Gastrocnemius medialis (tissue), 4 donors: Measurements from ENCODE around the gene ACP1. TPM values are rescaled to one million over a fixed set of nuclear protein-coding genes. Genes with fewer than 3 reads are reported as not detected.

Source experiments
- ATAC-seq, 2 donors: fragments of 150-250 bp; one replicate each; pipeline ENCODE4 v1.9.1; 2016
- DNase-seq, 2 donors: peaks; one replicate each; pipeline ENCODE4 v3.0.0-alpha.2; 2019
- H3K27ac ChIP-seq, 4 donors: fragments of 200-600 bp; sonication (generic); 1 replicate in 1 of 4; 2 replicates in 3 of 4; pipeline ENCODE4 v1.5.1; 2016 to 2018; ENCODE audit warnings: mild to moderate bottlenecking in 2 of 4, moderate library complexity in 1 of 4
- H3K27me3 ChIP-seq, 3 donors: fragments of 200-600 bp; sonication (generic) in 2 of 3; 1 replicate in 1 of 3; 2 replicates in 2 of 3; pipeline versions ENCODE4 v1.5.1 to v1.6.0; 2016 to 2019; ENCODE audit warnings: mild to moderate bottlenecking in 1 of 3, moderate library complexity in 1 of 3
- H3K36me3 ChIP-seq, 2 donors: fragments of 200-600 bp; sonication (generic) in 1 of 2; one replicate each; pipeline ENCODE4 v1.5.1; 2017 to 2018
- H3K4me1 ChIP-seq, 2 donors: fragments of 200-600 bp; sonication (generic) in 1 of 2; one replicate each; pipeline ENCODE4 v1.5.1; 2016 to 2017; ENCODE audit warnings: mild to moderate bottlenecking in 2 of 2
- H3K4me3 ChIP-seq, 4 donors: fragments of 200-600 bp; sonication (generic) in 3 of 4; 1 replicate in 1 of 4; 2 replicates in 3 of 4; pipeline ENCODE4 v1.5.1; 2016 to 2019; ENCODE audit warnings: mild to moderate bottlenecking in 2 of 4
- H3K9me3 ChIP-seq, 3 donors: fragments of 200-600 bp; sonication (generic) in 2 of 3; 1 replicate in 1 of 3; 2 replicates in 2 of 3; pipeline ENCODE4 v1.5.1; 2016 to 2019
- CTCF ChIP-seq, 5 experiments: fragments of 450-650 bp in 3 of 5; fragments of 200-600 bp in 2 of 5; sonication (generic) in 2 of 5; IDR thresholded peaks in 4 of 5; conservative IDR thresholded peaks in 1 of 5; 1 replicate in 4 of 5; 2 replicates in 1 of 5; pipeline ENCODE4 v1.5.1; 2016 to 2019; ENCODE audit warnings: antibody characterized with exemption in 5 of 5, mild to moderate bottlenecking in 3 of 5, moderate library complexity in 3 of 5
- POLR2A ChIP-seq, 2 donors: fragments of 450-650 bp; IDR thresholded peaks; one replicate each; pipeline ENCODE4 v1.6.1; 2017; ENCODE audit warnings: antibody characterized with exemption in 2 of 2, mild to moderate bottlenecking in 2 of 2, moderate library complexity in 2 of 2
- in situ Hi-C, 4 donors: fragments of 200-750 bp; cut with MboI; loops; one replicate each; pipeline versions ENCODE4 v1.15.0 to v1.8.0; 2017; ENCODE audit warnings: low sequenced_read_pairs in 4 of 4
- intact Hi-C: fragments of 100-400 bp; cut with DNase I; formaldehyde crosslinking; loops from one replicate; pipeline ENCODE4 v1.15.1; 2023; ENCODE audit warnings: low total_unique reads
- total RNA-seq, 4 donors: library from RNA; depleted of rRNA; stranded (reverse); fragments of >200 nt; gene quantifications; one replicate each; pipeline versions ENCODE4 v1.1.0 to v1.2.3, GENCODE V29; 2016

ACP1 gene
- total RNA-seq, 4 donors from 2014 or later = 69.7 to 91.3 (median 81.9) TPM

- no peaks in the 10 kb centered on the region for H3K9me3 ChIP-seq
- no peaks in the 10 kb centered on the region for H3K27me3 ChIP-seq
- intact Hi-C loops = no loop called here
- ATAC-seq (no peak), DNase-seq (no peak)
- H3K4me1 ChIP-seq = no peaks in the 10 kb centered on the region
- H3K4me3 ChIP-seq = no peak overlapping the region
- no peak overlapping the region for H3K27ac ChIP-seq
- TF ChIP-seq CTCF (IDR thresholded peaks at IDR 0.05 in 4 of 5, conservative IDR thresholded peaks at IDR 0.05 in 1 of 5) (no peak), POLR2A (IDR thresholded peaks at IDR 0.05) (no peak)
- in situ Hi-C loops = no loop called here
- peaks cover 0 to 9% of the 10 kb centered on the region in 2 donors for H3K36me3 ChIP-seq
Observed at GRCh38 chr2:236993-237539, 27.7 kb upstream of the ACP1 start.

- TF ChIP-seq CTCF (IDR thresholded peaks at IDR 0.05 in 4 of 5, conservative IDR thresholded peaks at IDR 0.05 in 1 of 5) = no peak
- no peak for TF ChIP-seq POLR2A (IDR thresholded peaks at IDR 0.05)
- Histone ChIP-seq H3K36me3 (peaks cover 0 to 17% of the 10 kb centered on the region in 2 donors), H3K4me3 (no peak overlapping the region), H3K9me3 (no peaks in the 10 kb centered on the region), H3K27me3 (no peaks in the 10 kb centered on the region), H3K4me1 (no peaks in the 10 kb centered on the region), H3K27ac (no peak overlapping the region)
- intact Hi-C loops (no loop called here), in situ Hi-C loops (no loop called here)
- no peak for DNase-seq
- no peak for ATAC-seq
Observed at GRCh38 chr2:237878-238277, 26.9 kb upstream of the ACP1 start.

- no peaks in the 10 kb centered on the region for H3K27me3 ChIP-seq
- intact Hi-C loops (no loop called here), in situ Hi-C loops (no loop called here)
- no peak overlapping the region for H3K4me3 ChIP-seq
- DNase-seq (no peak), ATAC-seq (no peak)
- H3K27ac ChIP-seq = no peak overlapping the region
- no peaks in the 10 kb centered on the region for H3K4me1 ChIP-seq
- H3K36me3 ChIP-seq = peaks cover 0 to 22% of the 10 kb centered on the region in 2 donors
- no peaks in the 10 kb centered on the region for H3K9me3 ChIP-seq
- TF ChIP-seq CTCF (IDR thresholded peaks at IDR 0.05 in 4 of 5, conservative IDR thresholded peaks at IDR 0.05 in 1 of 5) = no peak
- no peak for TF ChIP-seq POLR2A (IDR thresholded peaks at IDR 0.05)
Observed at GRCh38 chr2:238431-238830, 26.3 kb upstream of the ACP1 start.

- TF ChIP-seq CTCF (IDR thresholded peaks at IDR 0.05 in 4 of 5, conservative IDR thresholded peaks at IDR 0.05 in 1 of 5) (no peak), POLR2A (IDR thresholded peaks at IDR 0.05) (no peak)
- DNase-seq = no peak
- H3K27me3 ChIP-seq = no peaks in the 10 kb centered on the region
- no peaks in the 10 kb centered on the region for H3K9me3 ChIP-seq
- intact Hi-C loops = no loop called here
- H3K36me3 ChIP-seq = peaks cover 0 to 27% of the 10 kb centered on the region in 2 donors
- in situ Hi-C loops = no loop called here
- no peak overlapping the region for H3K4me3 ChIP-seq
- no peaks in the 10 kb centered on the region for H3K4me1 ChIP-seq
- H3K27ac ChIP-seq = no peak overlapping the region
- ATAC-seq = no peak
Observed at GRCh38 chr2:238869-239268, 25.9 kb upstream of the ACP1 start.

- Histone ChIP-seq H3K27me3 (no peaks in the 10 kb centered on the region), H3K4me1 (no peaks in the 10 kb centered on the region), H3K27ac (no peak overlapping the region), H3K36me3 (peaks cover 0 to 49% of the 10 kb centered on the region in 2 donors), H3K9me3 (no peaks in the 10 kb centered on the region), H3K4me3 (no peak overlapping the region)
- ATAC-seq (no peak), DNase-seq (no peak)
- intact Hi-C loops (no loop called here), in situ Hi-C loops (no loop called here)
- TF ChIP-seq CTCF (IDR thresholded peaks at IDR 0.05 in 4 of 5, conservative IDR thresholded peaks at IDR 0.05 in 1 of 5) (no peak), POLR2A (IDR thresholded peaks at IDR 0.05) (no peak)
Observed at GRCh38 chr2:244547-244946, 20.2 kb upstream of the ACP1 start.
